ENCODE results near the gene DCP1A. TPM values are rescaled to one million over a fixed set of nuclear protein-coding genes. Genes with fewer than 3 reads are reported as not detected.

The DCP1A gene
- 10 to 100 TPM; 20.3 to 23.4 (median 22.5) TPM for total RNA-seq

DNA sequence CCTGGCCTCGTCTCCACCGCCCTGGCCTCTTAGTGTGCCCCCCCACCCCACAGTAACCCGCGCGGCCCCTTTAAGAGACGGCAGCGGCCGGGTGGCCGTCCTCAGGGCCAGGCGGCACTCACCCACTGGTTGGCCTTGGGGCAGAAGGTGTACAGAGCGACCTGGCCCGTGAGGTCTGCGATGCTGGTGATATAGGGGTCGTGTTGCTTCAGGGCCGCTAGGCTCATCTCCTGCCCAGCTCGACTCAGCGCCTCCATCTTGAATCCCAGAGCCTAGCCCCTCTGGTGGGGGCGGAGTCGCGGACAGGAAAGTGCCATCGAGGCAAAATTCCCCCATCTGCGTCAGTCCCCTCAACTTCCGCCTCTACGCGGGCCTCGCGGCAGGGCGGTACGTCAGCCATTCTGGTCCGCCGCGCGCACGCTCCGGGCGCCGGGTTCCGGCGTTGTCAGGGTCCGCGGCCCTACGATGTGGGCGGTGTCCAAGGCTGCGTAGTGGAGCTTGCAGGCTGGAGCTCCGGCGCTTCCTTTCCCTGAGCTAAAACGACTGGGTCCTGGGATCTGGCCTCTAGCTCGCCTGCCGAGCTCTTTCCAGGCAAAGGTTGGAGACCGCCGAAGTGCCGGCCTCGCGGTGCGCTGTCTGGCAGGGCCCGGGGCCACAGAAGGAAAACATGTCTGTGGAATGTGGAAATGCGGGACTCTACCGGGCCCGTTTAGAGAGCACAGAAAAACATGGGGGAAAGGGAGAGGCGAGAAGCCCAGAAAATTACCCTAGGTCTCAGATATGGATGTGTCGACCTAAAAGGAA lies at the start of gene DCP1A:
Gene DCP1A (minus strand): TSS at position 283 of the 804 bp plus-strand sequence. CDS start 26 bp downstream, at position 257.
- H3K36me3 ChIP-seq = peaks cover 0 to 19% (median 1%) of the 10 kb centered on the region in 3 donors
- no peaks in the 10 kb centered on the region for H3K9me3 ChIP-seq
- peak; percentile 90 for DNase-seq (ENCODE audit: low spot score in 2 of 2)
- H3K27ac ChIP-seq = peak within 1 kb of the TSS; percentile 94 to 97 (median 96)
- 1% methylated on average over 36 to 51 of the region's 61 CpGs for WGBS, 2 donors
- H3K4me1 ChIP-seq = peaks cover 0 to 47% (median 13%) of the 10 kb centered on the region in 4 donors
- H3K4me3 ChIP-seq = peak within 1 kb of the TSS; percentile 92 to 96 (median 93)
- H3K27me3 ChIP-seq = no peaks in the 10 kb centered on the region
- TF ChIP-seq, protein P1, sequence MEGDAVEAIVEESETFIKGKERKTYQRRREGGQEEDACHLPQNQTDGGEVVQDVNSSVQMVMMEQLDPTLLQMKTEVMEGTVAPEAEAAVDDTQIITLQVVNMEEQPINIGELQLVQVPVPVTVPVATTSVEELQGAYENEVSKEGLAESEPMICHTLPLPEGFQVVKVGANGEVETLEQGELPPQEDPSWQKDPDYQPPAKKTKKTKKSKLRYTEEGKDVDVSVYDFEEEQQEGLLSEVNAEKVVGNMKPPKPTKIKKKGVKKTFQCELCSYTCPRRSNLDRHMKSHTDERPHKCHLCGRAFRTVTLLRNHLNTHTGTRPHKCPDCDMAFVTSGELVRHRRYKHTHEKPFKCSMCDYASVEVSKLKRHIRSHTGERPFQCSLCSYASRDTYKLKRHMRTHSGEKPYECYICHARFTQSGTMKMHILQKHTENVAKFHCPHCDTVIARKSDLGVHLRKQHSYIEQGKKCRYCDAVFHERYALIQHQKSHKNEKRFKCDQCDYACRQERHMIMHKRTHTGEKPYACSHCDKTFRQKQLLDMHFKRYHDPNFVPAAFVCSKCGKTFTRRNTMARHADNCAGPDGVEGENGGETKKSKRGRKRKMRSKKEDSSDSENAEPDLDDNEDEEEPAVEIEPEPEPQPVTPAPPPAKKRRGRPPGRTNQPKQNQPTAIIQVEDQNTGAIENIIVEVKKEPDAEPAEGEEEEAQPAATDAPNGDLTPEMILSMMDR (IDR thresholded peaks at IDR 0.05) = peak in 2 of 5 experiments; percentile 33 to 54
- TF ChIP-seq POLR2A (IDR thresholded peaks at IDR 0.05) (peak; percentile 83 to 88), EP300 (IDR thresholded peaks at IDR 0.05) (peak; percentile 98)

DNA sequence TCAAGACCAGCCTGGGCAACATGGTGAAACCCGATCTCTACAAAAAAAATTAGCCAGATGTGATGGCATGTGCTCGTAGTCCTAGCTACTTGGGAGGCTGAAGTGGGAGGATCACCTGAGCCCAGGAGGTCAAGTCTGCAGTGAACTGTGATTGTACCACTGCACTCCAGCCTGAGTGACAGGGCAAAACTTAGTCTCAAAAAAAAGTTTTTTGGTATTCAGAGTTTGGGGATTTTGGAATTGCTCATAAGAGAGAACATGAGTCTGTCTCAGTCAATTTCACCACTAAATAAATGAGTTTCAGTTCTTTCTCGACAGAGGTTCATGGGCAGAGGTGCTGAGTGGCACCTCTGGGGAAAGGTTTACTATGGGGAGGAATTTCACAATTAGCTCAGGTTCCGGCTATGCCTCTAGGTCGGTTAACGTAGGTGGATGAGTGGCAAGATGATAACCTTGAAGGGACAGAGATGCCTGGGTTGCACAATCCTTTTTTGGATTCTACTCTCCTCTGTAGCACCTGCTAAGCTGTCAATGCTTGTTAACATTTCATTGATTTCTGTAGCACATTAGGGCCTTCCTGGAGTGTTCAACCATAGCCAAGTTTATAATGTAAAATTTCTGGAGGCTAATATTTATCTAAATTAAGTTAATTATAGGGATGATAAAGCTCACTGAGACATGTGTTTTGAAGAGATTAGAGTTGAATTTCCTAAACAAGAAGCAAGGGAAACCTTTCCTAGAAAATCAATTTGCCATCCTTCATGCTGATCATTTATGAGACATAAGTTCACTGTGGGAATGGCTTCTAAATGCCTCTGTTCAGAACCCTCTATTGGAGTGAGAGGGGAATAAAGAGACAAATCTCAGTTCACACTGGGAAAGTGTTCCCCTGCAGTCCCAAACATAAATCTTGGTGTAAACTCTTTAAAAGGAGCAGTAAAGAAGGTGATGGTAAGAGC lies 37.4 kb upstream of the DCP1A start:
- Histone ChIP-seq H3K27me3 (no peaks in the 10 kb centered on the region), H3K4me3 (no peak overlapping the region), H3K9me3 (no peaks in the 10 kb centered on the region), H3K27ac (no peak overlapping the region), H3K36me3 (no peaks in the 10 kb centered on the region), H3K4me1 (peaks cover 0 to 4% (median 0%) of the 10 kb centered on the region in 4 donors)
- TF ChIP-seq POLR2A (IDR thresholded peaks at IDR 0.05) = no peak
- TF ChIP-seq EP300 (IDR thresholded peaks at IDR 0.05) = no peak
- TF ChIP-seq, protein P1 (IDR thresholded peaks at IDR 0.05) = no peak
- WGBS, 2 donors = 90 to 92% methylated on average over 6 of the region's 6 CpGs
- no peak for DNase-seq (ENCODE audit: low spot score in 2 of 2)

DNA sequence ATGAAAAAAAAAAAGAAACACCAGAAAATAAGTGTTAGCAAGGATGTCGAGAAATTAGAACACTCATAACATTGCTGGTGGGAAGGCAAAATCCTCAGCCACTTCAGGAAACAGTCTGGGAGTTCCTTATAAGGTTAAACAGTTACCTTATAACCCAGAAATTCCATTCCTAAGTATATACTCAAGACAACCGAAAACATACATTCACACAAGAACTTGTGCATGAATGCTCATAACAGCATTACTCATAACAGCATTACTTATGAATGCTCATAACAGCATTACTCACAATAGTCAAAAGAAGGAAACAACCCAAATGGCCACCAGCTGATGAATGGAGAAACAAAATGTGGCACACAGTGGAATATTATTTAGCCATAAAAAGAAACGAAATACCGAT lies 34.8 kb upstream of the DCP1A start:
- 85 to 86% methylated on average over 4 of the region's 4 CpGs for WGBS, 2 donors
- DNase-seq (ENCODE audit: low spot score in 2 of 2) = no peak
- Histone ChIP-seq H3K27ac (no peak overlapping the region), H3K4me3 (no peak overlapping the region), H3K4me1 (peaks cover 0 to 4% (median 0%) of the 10 kb centered on the region in 4 donors), H3K27me3 (no peaks in the 10 kb centered on the region), H3K36me3 (no peaks in the 10 kb centered on the region), H3K9me3 (no peaks in the 10 kb centered on the region)
- TF ChIP-seq EP300 (IDR thresholded peaks at IDR 0.05) (no peak), POLR2A (IDR thresholded peaks at IDR 0.05) (no peak)
- TF ChIP-seq, protein P1 (IDR thresholded peaks at IDR 0.05) = no peak

DNA sequence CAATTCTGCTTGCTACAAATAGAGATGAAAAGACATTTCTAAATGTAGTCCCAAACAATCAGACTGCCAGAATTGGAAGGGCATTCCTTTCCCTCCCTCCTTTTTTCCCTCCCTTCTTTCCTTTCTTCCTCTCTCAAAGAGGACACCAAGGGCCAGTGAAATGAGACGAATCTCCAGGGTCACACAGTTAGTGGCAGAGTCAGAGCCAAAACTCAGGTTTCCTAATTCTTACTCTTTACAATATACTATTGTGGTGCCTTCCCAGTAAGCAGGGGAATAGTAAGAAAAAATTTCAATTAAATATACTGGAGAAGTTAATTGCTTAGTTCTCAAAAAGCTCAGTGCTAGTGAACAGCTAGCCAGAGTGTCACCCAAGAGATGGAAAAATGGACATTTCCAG lies 33.0 kb upstream of the DCP1A start:
- no peaks in the 10 kb centered on the region for H3K36me3 ChIP-seq
- DNase-seq (ENCODE audit: low spot score in 2 of 2) = no peak
- peak overlapping the region in 1 of 4 donors; percentile 50 for H3K27ac ChIP-seq
- no peaks in the 10 kb centered on the region for H3K27me3 ChIP-seq
- H3K9me3 ChIP-seq = no peaks in the 10 kb centered on the region
- WGBS, 2 donors = 25 to 30% methylated on average over 1 of the region's 1 CpG
- H3K4me1 ChIP-seq = peaks cover 0 to 4% (median 0%) of the 10 kb centered on the region in 4 donors
- TF ChIP-seq, protein P1 (IDR thresholded peaks at IDR 0.05) = no peak
- TF ChIP-seq EP300 (IDR thresholded peaks at IDR 0.05) (no peak), POLR2A (IDR thresholded peaks at IDR 0.05) (no peak)
- H3K4me3 ChIP-seq = no peak overlapping the region

Data from tibial nerve (tissue), 4 donors.